ENCODE data around the gene AATF.

Gene AATF

DNA sequence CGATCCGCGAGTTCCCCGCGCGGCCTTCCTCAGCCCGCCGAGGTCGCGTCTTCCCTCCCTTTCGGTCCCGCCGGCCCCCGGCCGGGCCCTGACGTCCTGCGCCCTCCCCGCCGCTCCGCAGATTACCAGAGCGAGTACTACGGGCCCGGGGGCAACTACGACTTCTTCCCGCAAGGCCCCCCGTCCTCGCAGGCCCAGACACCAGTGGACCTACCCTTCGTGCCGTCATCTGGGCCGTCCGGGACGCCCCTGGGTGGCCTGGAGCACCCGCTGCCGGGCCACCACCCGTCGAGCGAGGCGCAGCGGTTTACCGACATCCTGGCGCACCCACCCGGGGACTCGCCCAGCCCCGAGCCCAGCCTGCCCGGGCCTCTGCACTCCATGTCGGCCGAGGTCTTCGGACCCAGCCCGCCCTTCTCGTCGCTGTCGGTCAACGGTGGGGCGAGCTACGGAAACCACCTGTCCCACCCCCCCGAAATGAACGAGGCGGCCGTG lies 6.1 kb upstream of the AATF start:
- DNase-seq: no peak

DNA sequence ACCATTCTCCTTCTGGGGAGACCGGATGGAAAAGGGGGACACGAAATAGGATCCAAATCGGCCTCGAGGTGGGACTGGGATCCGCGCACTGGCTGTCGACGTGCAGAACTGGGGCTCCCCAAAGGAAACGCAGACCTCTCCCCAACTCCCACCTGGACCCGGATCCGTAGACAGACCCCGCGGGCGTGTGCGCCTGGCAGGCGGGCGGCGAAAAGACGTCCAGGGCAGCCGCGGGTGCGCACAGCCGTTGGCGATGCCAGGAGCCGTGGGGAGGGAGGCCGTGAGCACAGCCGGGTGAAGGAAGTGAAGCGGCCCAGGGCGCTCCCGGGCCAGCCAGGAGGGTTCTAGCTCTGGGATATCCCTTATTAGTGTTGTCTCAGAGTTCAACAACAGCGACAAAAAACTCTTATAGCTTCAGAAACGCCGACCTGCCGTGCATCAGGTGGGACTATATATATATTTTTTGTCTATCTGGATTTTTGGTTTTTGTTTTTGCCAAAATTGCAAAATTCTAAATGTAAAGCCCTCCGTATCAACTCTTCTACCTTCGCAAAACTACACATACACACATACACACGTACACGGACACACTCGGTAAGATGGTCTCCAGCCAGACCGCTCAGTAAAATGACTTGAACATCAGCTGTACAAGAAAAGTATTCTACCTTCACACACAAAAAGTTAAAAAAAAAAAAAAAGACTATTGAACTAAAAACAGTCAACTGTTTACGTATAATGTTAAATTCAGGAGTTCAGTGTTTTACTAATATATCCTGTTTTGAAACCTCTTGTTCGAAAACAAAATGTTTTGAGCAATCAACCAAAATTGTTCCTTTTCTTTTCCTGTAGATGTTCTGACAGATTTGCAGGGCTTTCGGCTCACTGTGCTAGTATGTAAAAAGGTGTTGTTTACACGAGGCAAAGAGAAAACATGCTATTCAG lies 5.2 kb upstream of the AATF start:
- no peak for DNase-seq

DNA sequence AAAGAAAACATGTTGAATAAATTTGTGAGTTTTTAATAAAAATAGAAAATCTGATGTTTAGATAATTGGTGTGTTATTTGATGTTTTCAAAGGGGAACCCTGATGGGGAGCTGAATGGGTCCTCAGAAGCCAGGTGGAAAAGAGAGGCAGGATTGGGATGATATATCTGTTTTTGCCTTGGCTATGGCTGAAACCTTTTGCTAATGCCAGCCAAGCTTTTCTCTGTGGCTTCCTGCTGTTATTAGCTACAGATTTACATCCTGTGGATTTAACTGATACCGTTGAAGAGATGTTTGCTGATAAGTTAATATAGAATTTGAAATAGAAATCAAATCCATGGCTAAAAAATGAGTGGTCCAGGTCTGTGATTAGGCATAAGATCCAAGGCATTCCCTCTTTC lies 4.2 kb upstream of the AATF start:
- no peak for DNase-seq

DNA sequence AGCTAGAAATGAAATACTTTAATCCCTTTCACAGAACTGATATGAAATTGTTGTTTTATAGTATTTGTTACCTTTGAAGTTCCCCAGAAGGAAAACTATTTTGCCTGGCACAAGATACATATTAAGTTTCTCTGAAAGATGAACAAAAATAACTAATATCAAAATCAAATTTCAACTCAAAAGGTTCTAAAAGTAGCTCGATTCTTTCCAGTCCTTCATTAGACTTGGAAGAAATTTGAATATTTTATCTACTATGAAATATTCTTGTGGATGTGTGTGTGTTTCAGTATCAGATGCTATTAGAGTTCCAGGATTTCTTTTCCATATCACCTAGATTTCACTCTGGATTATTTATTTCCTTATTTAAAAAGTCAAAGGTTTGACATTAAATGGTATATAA lies 3.6 kb upstream of the AATF start:
- no peak for DNase-seq

DNA sequence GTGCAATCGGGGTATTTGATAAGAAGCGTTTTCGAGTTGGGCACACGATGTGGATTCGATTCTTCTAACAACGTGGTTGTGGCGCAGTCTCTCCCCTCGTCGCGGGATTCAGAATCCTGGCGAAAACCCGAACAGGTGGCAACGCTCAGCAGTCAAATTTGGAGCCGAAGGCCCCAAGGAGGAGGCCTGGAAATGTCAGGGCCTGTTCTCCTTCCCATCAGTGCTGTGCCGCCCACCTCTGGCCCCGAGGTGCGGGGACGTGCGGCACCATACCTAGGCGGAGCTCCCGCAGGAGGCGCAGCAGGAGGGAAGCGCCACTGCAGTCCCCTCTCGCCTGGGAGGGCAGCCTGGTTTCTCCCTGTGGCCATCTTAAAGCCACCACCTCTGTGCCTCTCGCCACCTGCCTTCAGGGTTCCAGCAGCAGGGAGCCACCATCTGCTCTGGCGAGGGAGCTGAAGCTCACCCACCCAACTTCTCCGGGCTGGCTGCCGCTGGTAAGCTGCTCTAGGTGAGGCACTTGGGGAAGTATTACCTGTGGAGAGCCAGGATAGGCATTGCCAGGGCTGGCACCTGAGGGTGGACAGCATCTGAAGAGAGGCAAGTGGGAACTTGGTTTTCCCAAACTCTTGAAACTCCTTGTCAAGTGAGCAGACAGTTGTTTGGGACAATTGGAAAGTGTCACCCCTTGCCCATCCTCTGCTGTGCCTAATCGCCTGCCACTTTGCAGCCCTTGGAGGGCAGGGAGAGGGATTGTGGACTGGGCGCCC lies 2.6 kb upstream of the AATF start:
- DNase-seq: no peak

DNA sequence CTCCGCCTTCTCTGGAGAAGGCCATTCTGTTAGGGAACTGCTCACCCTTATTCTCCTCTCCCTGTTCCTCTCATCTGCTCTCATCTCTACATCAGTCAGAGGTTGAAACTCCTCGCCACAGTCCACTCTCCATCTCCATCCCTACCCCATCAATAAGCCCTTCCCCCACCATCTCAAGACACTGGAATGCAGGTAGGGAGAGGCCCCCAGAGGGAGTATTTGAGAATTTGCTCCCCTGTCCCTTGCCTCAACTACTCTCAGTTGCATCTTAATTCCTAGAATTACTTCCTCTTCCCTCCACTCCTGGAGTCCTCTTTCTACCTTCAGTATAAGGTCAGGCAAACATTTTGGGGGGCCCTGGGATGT lies 2.0 kb upstream of the AATF start:
- no peak for DNase-seq

DNA sequence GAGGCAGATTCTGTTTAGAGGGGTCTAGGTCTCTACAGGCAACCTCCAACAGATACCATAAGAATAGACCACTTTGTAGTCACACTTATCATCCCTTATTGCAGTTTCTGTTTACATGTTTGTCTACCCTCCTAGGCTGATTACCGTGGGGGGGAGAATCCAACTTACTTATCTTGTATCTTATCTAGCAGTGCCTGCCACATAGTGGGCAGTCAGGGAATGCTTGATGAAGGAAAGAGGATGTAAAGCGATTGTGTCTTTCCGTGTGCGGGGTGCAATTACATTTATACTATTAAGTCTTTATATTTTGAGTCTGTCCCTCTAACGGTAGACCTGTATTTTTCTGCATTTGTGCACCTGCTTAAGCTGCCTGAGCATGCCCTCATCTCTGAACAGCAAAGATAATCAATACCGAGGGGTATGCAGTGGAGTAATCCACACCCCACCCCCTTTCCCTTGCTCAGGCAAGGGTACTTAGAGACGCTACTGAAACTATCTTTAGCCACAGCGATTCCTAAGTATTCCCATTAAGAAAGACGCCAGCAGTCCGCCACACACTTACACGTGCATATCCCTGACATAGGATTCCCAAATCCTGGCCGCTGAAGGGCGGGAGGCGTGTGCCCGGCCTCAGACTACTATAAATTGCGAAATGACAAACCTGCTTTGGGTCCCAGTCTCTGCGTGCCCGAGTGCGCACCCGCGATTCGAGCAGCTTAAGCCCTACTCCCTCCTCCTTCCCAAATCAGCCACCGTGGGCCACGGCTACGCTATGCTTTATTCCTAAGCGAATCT lies 635 bp upstream of the AATF start:
- DNase-seq: no peak

DNA sequence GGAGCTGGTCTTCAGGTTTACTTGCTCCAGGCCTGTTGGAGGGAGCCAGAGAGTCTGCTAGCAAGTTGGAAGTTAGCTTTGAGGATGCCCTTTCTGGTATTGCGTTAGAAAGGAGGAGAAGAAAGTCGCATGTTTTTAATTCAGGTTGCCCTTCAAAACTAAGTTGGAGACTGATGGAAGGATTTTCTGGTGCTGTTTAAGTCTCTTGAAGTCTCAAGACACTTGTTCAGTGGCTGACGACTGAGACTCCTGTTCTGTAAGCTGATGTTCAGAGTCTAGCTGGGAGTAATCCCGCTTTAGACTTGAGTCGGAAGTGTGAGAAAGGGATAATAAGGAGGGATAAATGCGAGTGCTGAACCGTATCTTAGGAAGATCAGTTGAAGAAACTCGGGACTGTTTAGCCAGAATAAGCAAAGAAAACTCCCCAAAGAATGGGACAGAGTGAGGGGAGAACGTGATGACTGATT lies 740 bp downstream of the AATF start:
- DNase-seq: no peak

DNA sequence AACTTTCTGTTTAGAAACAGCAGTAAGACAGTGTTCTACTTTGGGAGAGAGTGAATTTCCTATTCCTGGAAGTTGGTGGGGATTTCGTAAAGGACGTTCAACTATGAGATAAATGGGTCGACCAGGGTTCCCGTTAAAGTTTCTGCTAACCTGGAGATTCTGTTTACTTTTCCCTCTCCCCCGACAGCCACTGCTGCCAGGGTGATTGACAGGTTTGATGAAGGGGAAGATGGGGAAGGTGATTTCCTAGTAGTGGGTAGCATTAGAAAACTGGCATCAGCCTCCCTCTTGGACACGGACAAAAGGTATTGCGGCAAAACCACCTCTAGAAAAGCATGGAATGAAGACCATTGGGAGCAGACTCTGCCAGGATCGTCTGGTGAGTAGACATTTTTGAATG lies 1.3 kb downstream of the AATF start:
- no peak for DNase-seq

DNA sequence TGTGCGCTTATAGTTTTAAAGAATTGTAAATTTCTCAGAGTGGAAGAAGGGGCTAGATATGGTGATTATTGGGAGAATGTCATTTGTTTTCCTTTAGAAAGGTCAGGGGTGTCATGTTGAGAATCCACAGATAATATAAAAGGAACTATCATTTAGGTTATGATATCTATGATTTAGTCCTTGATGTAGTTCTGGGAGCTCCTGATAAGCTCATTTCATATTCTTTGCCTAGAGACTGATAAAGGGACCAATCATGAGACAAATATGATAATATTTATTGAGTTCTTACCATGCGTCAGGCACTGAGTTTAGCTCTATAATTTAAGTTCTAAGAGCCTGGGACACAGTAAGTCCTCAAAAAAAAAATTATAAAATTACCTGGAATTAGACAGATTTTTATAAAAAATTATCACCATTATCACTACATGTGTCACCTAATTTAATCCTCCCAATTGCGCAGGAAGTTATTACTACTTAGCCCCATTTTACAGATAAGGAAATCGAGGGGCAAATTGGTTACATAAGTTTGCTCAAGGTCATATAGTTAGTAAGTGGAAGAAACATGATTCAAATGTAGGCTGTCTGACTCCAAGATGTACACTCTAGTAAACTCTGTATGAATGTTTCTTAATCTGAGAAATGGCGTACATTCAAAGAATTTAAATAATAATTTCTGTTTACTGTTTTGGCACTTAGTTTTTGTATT lies 2.5 kb downstream of the AATF start:
- no peak for DNase-seq

DNA sequence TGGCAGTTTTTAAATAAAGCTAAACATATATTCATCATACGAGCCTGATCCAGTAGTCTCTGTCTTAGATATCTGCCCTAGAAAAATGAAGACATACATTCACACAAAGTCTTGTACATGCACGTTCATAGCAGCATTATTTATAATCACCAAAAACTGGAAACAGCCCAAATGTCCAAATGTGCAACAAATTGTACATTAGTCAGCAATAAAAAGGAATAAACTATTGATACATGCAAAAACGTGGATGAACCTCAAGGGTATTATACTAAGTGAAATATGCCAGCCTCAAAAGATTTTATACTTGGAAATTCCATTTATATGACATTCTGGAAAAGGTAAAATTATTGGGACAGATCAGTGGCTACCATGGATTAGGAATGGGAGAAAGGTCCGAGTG lies 22.8 kb downstream of the AATF start:
- no peak for DNase-seq

DNA sequence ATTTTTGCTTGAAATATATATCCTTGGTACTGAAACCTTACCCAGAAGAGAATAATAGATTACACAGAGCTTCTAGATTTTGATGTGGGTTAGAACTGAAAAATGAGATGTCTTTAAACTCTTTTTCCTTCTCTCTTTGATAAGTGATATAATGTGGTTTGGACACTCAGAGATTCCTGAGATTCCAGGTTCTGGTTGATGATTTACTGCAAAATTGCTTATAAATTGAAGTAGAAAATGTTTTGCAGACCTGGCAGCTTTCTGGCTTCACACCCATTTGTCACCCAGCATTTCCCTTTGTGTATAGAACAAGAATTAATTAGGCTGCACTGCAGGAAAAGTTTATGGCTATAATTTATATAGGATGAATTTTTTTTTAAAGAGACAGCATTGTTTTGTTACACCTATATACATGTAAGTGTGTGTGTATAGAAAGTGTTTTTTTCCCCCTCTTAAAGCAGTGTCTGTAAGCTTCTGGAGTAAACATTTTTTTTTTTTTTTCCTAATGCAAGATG lies 23.5 kb downstream of the AATF start:
- no peak for DNase-seq

DNA sequence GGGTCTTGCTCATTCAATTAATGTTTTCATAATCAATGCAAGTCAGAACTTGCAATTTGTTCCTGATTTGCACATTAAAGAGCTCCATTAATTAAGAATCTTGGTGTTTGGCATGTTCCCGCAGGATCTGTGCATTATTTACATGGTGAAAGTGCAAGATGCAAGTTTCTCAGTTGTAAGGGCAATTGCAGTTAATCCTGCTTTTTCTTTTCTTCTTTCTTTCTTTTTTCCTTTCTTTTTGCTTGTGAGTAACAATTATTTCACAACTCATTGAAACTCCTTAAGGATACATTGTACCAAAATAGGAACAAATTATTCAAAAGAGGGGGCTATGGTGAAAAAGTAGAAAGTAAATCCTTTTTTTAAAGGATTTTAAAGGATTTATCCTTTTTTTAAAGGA lies 24.2 kb downstream of the AATF start:
- no peak for DNase-seq

DNA sequence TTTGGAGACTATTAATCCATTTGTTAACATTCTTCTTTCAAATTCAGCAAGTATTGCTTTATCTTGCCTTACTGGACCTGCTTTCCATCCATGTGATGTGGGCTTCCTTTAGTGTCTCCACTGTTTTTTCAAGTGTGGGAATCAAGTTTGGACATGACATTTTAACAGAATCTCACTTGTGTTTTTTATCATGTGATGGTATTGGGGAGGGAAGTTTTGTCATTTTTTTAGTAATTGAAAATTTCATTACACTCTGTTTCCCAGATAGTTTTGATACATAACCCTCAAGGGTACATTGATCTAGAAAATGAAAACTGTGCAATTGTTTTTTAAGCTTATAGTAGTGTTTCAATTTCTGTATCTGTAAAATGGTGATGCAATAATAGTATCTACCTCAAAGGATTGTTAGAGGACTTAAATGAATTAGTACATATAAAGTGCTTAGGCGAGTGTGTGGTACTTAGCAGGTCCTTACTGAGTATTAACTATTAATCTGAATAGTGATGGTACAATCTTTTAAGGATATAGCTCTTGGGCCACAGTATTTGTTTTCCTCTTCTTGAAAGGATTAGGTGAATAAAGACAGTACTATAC lies 27.3 kb downstream of the AATF start:
- no peak for DNase-seq

DNA sequence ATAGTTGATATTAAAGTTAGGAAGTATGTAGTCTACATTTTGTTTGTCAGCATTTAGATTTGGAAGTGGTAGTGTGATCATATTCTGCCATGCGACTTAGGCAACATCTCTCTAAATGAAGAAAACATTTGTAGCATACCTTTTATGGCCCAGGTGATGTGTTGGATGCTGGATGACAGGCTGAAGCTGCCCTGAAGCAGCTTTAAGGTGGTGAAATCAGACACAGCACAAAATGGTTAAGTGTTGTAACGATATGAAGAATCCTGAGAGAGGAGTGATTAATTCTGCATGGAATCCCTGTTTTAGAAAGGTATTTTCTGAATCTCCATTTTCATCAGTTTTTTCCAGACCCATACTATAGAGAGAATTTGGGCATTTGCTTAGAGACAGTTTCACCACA lies 28.3 kb downstream of the AATF start:
- no peak for DNase-seq

DNA sequence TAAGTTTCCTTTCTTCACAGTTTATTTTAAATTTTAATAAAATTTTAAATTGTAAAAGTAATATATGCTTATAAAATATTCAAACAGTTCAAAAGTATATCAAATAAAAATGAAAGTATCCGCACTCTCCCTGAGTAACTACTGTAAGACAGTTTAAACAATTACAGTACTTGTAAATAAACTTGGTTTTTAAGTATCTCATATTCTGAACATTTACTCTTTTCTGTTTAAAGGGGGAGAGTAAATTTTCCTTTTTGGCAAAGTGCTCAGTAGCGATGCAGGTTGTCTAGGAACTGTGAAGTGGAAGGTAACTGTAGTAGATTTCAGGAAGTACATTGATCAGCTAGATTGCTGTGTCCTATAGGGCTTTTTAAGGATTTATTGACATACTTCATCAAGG lies 28.8 kb downstream of the AATF start:
- no peak for DNase-seq

DNA sequence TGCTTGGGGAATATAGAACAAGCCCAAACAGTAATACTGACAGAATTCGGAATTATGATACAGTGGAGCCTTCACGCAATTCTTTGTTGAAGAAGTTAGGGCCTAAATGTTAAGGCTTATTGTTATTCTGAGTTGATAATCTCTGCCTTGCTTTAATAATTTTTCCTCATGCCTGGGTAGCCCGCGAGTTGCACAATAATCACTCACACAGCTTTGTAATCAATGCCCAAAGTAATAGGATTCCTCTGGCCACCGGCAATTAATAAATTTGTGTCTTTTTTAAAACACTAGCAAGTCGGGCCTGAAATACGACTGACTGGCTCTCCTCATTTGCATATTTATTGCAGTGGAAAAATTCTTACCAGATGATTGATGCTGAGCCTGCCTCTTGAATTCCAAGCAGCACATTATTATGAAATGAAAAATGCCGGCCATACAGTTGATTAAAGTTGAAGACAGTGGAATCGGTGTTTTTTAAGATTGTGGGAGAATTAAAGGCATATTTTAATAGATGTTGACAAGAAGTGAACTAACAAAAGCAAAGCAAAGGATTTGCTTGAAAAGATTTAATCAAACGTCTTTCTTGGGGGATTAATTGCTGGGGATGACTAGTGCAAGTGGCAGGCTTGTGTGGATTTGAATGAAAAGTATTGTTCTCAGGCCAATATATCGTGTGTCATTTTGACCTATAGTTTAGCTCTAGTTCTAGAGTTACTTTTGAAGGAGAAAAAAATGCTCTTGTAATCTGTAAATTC lies 30.2 kb downstream of the AATF start:
- DNase-seq: no peak

DNA sequence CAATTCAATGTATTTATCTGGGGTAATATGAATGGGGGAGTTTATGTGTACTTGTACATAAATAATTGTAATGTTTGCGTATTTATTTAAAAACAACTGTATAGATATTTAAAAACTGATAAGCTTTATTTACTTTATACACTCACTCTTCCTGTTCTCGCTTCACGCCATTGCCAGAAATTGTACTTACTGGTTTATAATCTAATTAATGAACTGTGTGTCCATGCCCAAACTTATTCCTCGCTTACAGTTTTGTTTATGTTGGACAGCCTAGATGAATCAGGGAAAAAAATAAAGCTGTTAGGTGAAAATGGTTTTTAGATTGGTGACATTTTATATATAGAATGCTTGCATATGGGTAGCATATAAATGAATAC lies 30.8 kb downstream of the AATF start:
- DNase-seq: no peak

DNA sequence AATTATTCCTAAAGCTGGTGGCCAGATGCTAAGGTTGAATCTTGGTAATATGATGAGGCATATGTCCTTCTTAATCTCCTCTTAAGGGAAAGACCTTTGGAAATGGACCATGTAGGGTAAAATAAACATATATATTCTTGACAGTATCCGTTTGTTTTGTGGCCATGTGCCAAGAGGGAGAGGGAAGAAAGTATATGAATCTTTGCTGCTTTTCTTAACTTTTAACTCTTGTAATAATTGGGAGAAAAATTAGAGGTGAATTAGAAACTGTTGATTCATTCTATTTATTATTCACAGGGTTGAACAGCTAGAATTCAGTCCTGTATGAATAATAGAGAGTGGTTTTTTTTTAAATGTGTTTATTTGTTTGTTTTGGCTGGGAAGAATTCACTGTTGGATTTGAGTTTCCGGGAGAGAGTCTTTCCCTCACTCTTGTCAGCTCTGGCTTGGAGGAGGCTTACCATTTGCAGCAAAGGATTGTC lies 31.6 kb downstream of the AATF start:
- no peak for DNase-seq

DNA sequence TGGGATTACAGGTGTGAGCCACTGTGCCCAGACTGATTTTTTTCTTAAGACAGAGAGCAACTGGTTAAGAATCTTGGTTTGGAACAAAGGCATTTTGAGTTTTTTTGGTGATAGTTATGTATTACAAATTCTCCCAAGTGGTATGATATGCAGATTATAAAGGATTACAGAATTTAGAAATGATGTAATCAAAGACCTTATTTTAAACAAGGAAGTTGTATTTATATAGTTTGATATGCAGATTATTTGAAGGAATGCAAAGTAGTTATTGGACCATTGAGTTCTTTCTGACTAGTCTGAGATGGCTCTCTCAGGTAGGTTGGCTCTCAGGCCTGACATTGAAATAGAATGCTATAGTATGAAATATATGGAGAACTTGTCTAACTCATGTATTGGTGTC lies 34.9 kb downstream of the AATF start:
- no peak for DNase-seq

DNA sequence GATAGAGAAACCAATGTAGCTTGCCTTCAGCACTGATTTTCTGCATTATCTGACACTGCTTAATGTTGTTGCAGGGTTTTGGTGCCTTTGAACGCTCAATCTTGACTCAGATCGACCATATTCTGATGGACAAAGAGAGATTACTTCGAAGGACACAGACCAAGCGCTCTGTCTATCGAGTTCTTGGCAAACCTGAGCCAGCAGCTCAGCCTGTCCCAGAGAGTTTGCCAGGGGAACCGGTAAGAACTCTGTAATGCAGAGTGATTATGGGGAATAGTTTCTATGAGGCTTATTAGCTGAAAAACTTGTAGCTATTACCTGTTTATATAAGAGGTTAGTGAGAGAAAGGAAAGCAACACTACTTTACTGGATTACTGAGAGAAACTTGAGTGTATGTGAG lies 40.4 kb downstream of the AATF start:
- no peak for DNase-seq
